Breast epithelium (tissue), 3 donors: ENCODE measurements around the gene GPC6.

ENCODE experiments used
- CTCF ChIP-seq, 3 donors: fragments of 450-650 bp; IDR thresholded peaks; one replicate each; pipeline ENCODE4 v1.5.1; 2016 to 2017; ENCODE audit warnings: antibody characterized with exemption in 3 of 3, mild to moderate bottlenecking in 3 of 3, moderate library complexity in 3 of 3
- POLR2A ChIP-seq: fragments of 450-650 bp; IDR thresholded peaks from one replicate; pipeline ENCODE4 v1.6.1; 2016; ENCODE audit warnings: antibody characterized with exemption, mild to moderate bottlenecking, moderate library complexity

- TF ChIP-seq CTCF (IDR thresholded peaks at IDR 0.05) (no peak), POLR2A (no peak)
Observed at GRCh38 chr13:94268661-94269060, 1042.1 kb downstream of the GPC6 start.
